GM23338 (cell line): Measurements from ENCODE around the gene GALNT9. TPM values are rescaled to one million over a fixed set of nuclear protein-coding genes. Genes with fewer than 3 reads are reported as not detected.

Source experiments
- ATAC-seq: fragments of 200-7000 bp; cut with Tn5 transposase; 3 replicates; pipeline ENCODE4 v1.9.1; 2020
- DNase-seq: peaks from one replicate; pipeline ENCODE4 v3.0.0-alpha.2; 2015; ENCODE audit warnings: low spot score
- H2AFZ ChIP-seq: fragments of 200-600 bp; sonication (generic); 2 replicates; pipeline ENCODE4 v1.8.0; 2016; ENCODE audit warnings: antibody characterized with exemption, mild to moderate bottlenecking, moderate library complexity
- H3F3A ChIP-seq: fragments of 200-600 bp; sonication (generic); replicated peaks from 2 replicates; pipeline ENCODE4 v1.8.0; 2017; ENCODE audit warnings: antibody characterized with exemption, mixed run types, low read depth
- H3K27ac ChIP-seq: fragments of 200-600 bp; sonication (generic); 2 replicates; pipeline ENCODE4 v1.6.1; 2016; ENCODE audit warnings: low read depth
- H3K27me3 ChIP-seq: fragments of 200-600 bp; sonication (generic); 2 replicates; pipeline ENCODE4 v1.8.0; 2016; ENCODE audit warnings: mild to moderate bottlenecking, mixed run types, moderate library complexity; ENCODE audit not compliant: insufficient read depth
- H3K36me3 ChIP-seq: fragments of 200-600 bp; sonication (generic); 2 replicates; pipeline ENCODE4 v1.8.0; 2016; ENCODE audit warnings: mild to moderate bottlenecking; ENCODE audit not compliant: insufficient read depth
- H3K4me1 ChIP-seq: fragments of 200-600 bp; sonication (generic); 2 replicates; pipeline ENCODE4 v1.8.0; 2016; ENCODE audit warnings: mild to moderate bottlenecking, moderate library complexity; ENCODE audit not compliant: insufficient read depth
- H3K4me2 ChIP-seq: fragments of 200-600 bp; sonication (generic); 2 replicates; pipeline ENCODE4 v1.7.1; 2017; ENCODE audit warnings: mixed run types
- H3K4me3 ChIP-seq: fragments of 200-600 bp; sonication (generic); 2 replicates; pipeline ENCODE4 v1.6.1; 2016; ENCODE audit warnings: mixed run types
- H3K79me2 ChIP-seq: fragments of 200-600 bp; sonication (generic); replicated peaks from 2 replicates; pipeline ENCODE4 v1.8.0; 2017; ENCODE audit warnings: mild to moderate bottlenecking; ENCODE audit not compliant: insufficient read depth
- H3K9me2 ChIP-seq: fragments of 200-600 bp; sonication (generic); 2 replicates; pipeline ENCODE4 v1.8.0; 2017; ENCODE audit not compliant: insufficient read depth
- H4K20me1 ChIP-seq: fragments of 200-600 bp; sonication (generic); replicated peaks from 2 replicates; pipeline ENCODE4 v1.8.0; 2017; ENCODE audit warnings: mild to moderate bottlenecking; ENCODE audit not compliant: insufficient read depth
- H3K27ac Mint-ChIP-seq: 2 replicates; pipeline ENCODE4 v1.8.0; 2020; ENCODE audit warnings: inconsistent platforms, mild to moderate bottlenecking, moderate library complexity, mixed read lengths
- H3K27me3 Mint-ChIP-seq: 3 replicates; pipeline ENCODE4 v1.8.0; 2022; ENCODE audit warnings: low read depth, mild to moderate bottlenecking, moderate library complexity, mixed read lengths, inconsistent platforms; ENCODE audit not compliant: insufficient read depth, poor library complexity
- H3K36me3 Mint-ChIP-seq: 3 replicates; pipeline ENCODE4 v1.8.0; 2021; ENCODE audit warnings: low read depth, mild to moderate bottlenecking, inconsistent platforms, moderate library complexity, mixed read lengths
- H3K4me1 Mint-ChIP-seq: 3 replicates; pipeline ENCODE4 v1.8.0; 2020; ENCODE audit warnings: mild to moderate bottlenecking, inconsistent platforms, mixed read lengths
- H3K4me3 Mint-ChIP-seq: 3 replicates; pipeline ENCODE4 v1.8.0; 2021; ENCODE audit warnings: moderate library complexity, mild to moderate bottlenecking, inconsistent platforms, mixed read lengths
- H3K9me3 Mint-ChIP-seq: 3 replicates; pipeline ENCODE4 v1.8.0; 2020; ENCODE audit warnings: moderate library complexity, mild to moderate bottlenecking, inconsistent platforms, mixed read lengths
- CREB1 ChIP-seq: fragments of 250-450 bp; sonication (Bioruptor Pico); IDR thresholded peaks from 2 replicates; pipeline ENCODE4 v1.5.0; 2020; ENCODE audit warnings: low read depth, mild to moderate bottlenecking, moderate library complexity
- CTCF ChIP-seq, 2 experiments: fragments of 200-600 bp in 1 of 2; sonication (generic) in 1 of 2; conservative IDR thresholded peaks; 2 replicates each; pipeline versions ENCODE4 v1.5.1 to v1.6.1; 2016 to 2017; ENCODE audit warnings: antibody characterized with exemption in 2 of 2, low read depth in 2 of 2, mild to moderate bottlenecking in 2 of 2, moderate library complexity in 1 of 2
- EZH2 ChIP-seq: fragments of 200-600 bp; sonication (generic); IDR thresholded peaks from one replicate; pipeline ENCODE4 v1.8.0; 2017; ENCODE audit warnings: antibody characterized with exemption, mild to moderate bottlenecking, low read depth; ENCODE audit not compliant: unreplicated experiment
- EZH2phosphoT487 ChIP-seq: fragments of 200-600 bp; sonication (generic); IDR thresholded peaks from one replicate; pipeline ENCODE4 v1.8.1; 2018; ENCODE audit warnings: antibody characterized with exemption; ENCODE audit not compliant: unreplicated experiment
- JUNB ChIP-seq: IDR thresholded peaks from one replicate; pipeline ENCODE4 v1.6.1; 2016; ENCODE audit warnings: antibody characterized with exemption; ENCODE audit not compliant: unreplicated experiment
- NANOG ChIP-seq: IDR thresholded peaks from 2 replicates; pipeline ENCODE4 v1.6.1; 2016; ENCODE audit warnings: antibody characterized with exemption, borderline replicate concordance
- POLR2AphosphoS5 ChIP-seq: IDR thresholded peaks from 2 replicates; pipeline ENCODE4 v1.6.1; 2016; ENCODE audit warnings: antibody characterized with exemption, low read depth
- STAT1 ChIP-seq: IDR thresholded peaks from one replicate; pipeline ENCODE4 v1.6.1; 2016; ENCODE audit warnings: antibody characterized with exemption; ENCODE audit not compliant: unreplicated experiment
- ZNF114 ChIP-seq: fragments of 250-450 bp; sonication (Bioruptor Pico); IDR thresholded peaks from 2 replicates; pipeline ENCODE4 v1.5.0; 2020; ENCODE audit warnings: mild to moderate bottlenecking, moderate library complexity
- ZNF331 ChIP-seq: fragments of 250-450 bp; sonication (Bioruptor Pico); IDR thresholded peaks from 2 replicates; pipeline ENCODE4 v1.5.0; 2020; ENCODE audit warnings: low read depth, mild to moderate bottlenecking, moderate library complexity
- ZNF462 ChIP-seq: fragments of 250-450 bp; sonication (Bioruptor Pico); IDR thresholded peaks from 2 replicates; pipeline ENCODE4 v1.5.0; 2020; ENCODE audit warnings: mild to moderate bottlenecking, moderate library complexity
- polyA plus RNA-seq: library from polyadenylated mRNA; unstranded; fragments of >200 nt; fragmentation: Nextera tagmentation; extraction: Ambion mirVana; gene quantifications from 2 replicates; pipeline ENCODE4 v1.2.1, GENCODE V29; 2016
- total RNA-seq: library from RNA; depleted of rRNA; stranded (reverse); fragments of >200 nt; shearing (Covaris generic); gene quantifications from 2 replicates; pipeline ENCODE4 v1.2.3, GENCODE V29; 2014
- TF ChIP-seq, protein P1 (sequence below): IDR thresholded peaks from one replicate; pipeline ENCODE4 v1.6.1; 2018; ENCODE audit warnings: antibody characterized with exemption; ENCODE audit not compliant: unreplicated experiment
- TF ChIP-seq, protein P2 (sequence below): IDR thresholded peaks from 2 replicates; pipeline ENCODE4 v1.6.1; 2016; ENCODE audit warnings: antibody characterized with exemption

GALNT9 gene
- total and polyA plus RNA-seq, 2 experiments from 2014 or later = 0.81 to 2.5 TPM

DNA sequence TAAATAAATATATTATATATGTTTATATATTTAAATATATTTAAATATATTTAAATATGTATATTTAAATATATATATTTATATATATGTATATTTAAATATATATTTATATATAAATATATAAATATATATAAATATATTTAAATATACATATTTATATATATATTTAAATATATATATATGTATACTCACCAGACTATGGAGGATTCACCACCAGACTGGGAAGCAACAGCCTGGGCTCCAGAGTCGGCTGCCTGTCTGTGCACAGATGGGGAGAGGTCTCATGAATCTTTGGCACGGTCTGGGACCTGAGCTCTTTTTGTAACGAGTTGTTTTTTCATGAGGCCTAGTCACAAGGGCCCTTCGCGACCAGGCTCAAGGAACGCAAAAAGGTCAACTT, 163.8 kb downstream of the GALNT9 start:
- Mint-ChIP-seq H3K4me1 (no peaks in the 10 kb centered on the region), H3K27ac (no peak overlapping the region), H3K36me3 (no peaks in the 10 kb centered on the region; the same call in 2 of the 3 replicates), H3K9me3 (peaks cover 13% of the 10 kb centered on the region), H3K27me3 (peaks cover 11% of the 10 kb centered on the region), H3K4me3 (no peak overlapping the region)
- H3K9me2 ChIP-seq = no peaks in the 10 kb centered on the region
- no peak for DNase-seq
- H3K4me3 ChIP-seq = no peak overlapping the region
- no peaks in the 10 kb centered on the region for H3K79me2 ChIP-seq
- no peak for TF ChIP-seq CTCF (conservative IDR thresholded peaks at IDR 0.05; ENCODE audit: low read depth in 2 of 2)
- TF ChIP-seq ZNF331 (CRISPR knock-in tag) = no peak
- no peak for TF ChIP-seq EZH2
- TF ChIP-seq, protein P1, sequence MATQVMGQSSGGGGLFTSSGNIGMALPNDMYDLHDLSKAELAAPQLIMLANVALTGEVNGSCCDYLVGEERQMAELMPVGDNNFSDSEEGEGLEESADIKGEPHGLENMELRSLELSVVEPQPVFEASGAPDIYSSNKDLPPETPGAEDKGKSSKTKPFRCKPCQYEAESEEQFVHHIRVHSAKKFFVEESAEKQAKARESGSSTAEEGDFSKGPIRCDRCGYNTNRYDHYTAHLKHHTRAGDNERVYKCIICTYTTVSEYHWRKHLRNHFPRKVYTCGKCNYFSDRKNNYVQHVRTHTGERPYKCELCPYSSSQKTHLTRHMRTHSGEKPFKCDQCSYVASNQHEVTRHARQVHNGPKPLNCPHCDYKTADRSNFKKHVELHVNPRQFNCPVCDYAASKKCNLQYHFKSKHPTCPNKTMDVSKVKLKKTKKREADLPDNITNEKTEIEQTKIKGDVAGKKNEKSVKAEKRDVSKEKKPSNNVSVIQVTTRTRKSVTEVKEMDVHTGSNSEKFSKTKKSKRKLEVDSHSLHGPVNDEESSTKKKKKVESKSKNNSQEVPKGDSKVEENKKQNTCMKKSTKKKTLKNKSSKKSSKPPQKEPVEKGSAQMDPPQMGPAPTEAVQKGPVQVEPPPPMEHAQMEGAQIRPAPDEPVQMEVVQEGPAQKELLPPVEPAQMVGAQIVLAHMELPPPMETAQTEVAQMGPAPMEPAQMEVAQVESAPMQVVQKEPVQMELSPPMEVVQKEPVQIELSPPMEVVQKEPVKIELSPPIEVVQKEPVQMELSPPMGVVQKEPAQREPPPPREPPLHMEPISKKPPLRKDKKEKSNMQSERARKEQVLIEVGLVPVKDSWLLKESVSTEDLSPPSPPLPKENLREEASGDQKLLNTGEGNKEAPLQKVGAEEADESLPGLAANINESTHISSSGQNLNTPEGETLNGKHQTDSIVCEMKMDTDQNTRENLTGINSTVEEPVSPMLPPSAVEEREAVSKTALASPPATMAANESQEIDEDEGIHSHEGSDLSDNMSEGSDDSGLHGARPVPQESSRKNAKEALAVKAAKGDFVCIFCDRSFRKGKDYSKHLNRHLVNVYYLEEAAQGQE = no peak
- TF ChIP-seq NANOG = no peak
- TF ChIP-seq JUNB = no peak
- TF ChIP-seq, protein P2, sequence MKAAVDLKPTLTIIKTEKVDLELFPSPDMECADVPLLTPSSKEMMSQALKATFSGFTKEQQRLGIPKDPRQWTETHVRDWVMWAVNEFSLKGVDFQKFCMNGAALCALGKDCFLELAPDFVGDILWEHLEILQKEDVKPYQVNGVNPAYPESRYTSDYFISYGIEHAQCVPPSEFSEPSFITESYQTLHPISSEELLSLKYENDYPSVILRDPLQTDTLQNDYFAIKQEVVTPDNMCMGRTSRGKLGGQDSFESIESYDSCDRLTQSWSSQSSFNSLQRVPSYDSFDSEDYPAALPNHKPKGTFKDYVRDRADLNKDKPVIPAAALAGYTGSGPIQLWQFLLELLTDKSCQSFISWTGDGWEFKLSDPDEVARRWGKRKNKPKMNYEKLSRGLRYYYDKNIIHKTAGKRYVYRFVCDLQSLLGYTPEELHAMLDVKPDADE = no peak
- TF ChIP-seq ZNF114 (CRISPR knock-in tag) = no peak
- no peak for TF ChIP-seq ZNF462
- no peak for TF ChIP-seq STAT1
- no peak for TF ChIP-seq EZH2phosphoT487
- no peak for TF ChIP-seq POLR2AphosphoS5
- TF ChIP-seq CREB1 = no peak
- H3F3A ChIP-seq = no peaks in the 10 kb centered on the region
- no peaks in the 10 kb centered on the region for H3K36me3 ChIP-seq
- H3K4me2 ChIP-seq = no peak overlapping the region
- no peak for ATAC-seq
- no peak overlapping the region for H2AFZ ChIP-seq
- no peaks in the 10 kb centered on the region for H3K27me3 ChIP-seq
- no peak overlapping the region for H3K27ac ChIP-seq
- no peaks in the 10 kb centered on the region for H4K20me1 ChIP-seq
- H3K4me1 ChIP-seq = no peaks in the 10 kb centered on the region
